ENCODE results near the gene RASA3. TPM values are rescaled to one million over a fixed set of nuclear protein-coding genes. Genes with fewer than 3 reads are reported as not detected.

The RASA3 gene
- total RNA-seq, 1 experiment from 2014 or later = 0.26 TPM

GRCh38 chr13:114037674-114038073 lies 94.7 kb downstream of the RASA3 start:
- CTCF ChIA-PET = no interaction called here
- no peak for DNase-seq
- intact Hi-C loops (cut with micrococcal nuclease; ENCODE audit: unreplicated experiment) = no loop called here
- Mint-ChIP-seq H3K27me3 (ENCODE audit: unreplicated experiment) (no peaks in the 10 kb centered on the region), H3K4me1 (ENCODE audit: low read depth, unreplicated experiment) (no peaks in the 10 kb centered on the region), H3K9me3 (ENCODE audit: low read depth, unreplicated experiment) (no peaks in the 10 kb centered on the region), H3K4me3 (ENCODE audit: low read depth, unreplicated experiment) (no peak overlapping the region), H3K27ac (ENCODE audit: unreplicated experiment) (no peak overlapping the region), H3K36me3 (ENCODE audit: insufficient read depth, unreplicated experiment) (peaks cover under 1% of the 10 kb centered on the region)
- TF ChIP-seq, protein P1, sequence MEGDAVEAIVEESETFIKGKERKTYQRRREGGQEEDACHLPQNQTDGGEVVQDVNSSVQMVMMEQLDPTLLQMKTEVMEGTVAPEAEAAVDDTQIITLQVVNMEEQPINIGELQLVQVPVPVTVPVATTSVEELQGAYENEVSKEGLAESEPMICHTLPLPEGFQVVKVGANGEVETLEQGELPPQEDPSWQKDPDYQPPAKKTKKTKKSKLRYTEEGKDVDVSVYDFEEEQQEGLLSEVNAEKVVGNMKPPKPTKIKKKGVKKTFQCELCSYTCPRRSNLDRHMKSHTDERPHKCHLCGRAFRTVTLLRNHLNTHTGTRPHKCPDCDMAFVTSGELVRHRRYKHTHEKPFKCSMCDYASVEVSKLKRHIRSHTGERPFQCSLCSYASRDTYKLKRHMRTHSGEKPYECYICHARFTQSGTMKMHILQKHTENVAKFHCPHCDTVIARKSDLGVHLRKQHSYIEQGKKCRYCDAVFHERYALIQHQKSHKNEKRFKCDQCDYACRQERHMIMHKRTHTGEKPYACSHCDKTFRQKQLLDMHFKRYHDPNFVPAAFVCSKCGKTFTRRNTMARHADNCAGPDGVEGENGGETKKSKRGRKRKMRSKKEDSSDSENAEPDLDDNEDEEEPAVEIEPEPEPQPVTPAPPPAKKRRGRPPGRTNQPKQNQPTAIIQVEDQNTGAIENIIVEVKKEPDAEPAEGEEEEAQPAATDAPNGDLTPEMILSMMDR (IDR thresholded peaks at IDR 0.05; ENCODE audit: unreplicated experiment) = no peak
- no TSS peak for BruUV-seq (replicated peaks)

- no TSS peak for BruUV-seq (replicated peaks)
- H3K27ac Mint-ChIP-seq (ENCODE audit: unreplicated experiment) = no peak overlapping the region
- no peak for DNase-seq
- intact Hi-C loops (cut with micrococcal nuclease; ENCODE audit: unreplicated experiment) = no loop called here
- peaks cover 5% of the 10 kb centered on the region for H3K36me3 Mint-ChIP-seq (ENCODE audit: insufficient read depth, unreplicated experiment)
- CTCF ChIA-PET = no interaction called here
- H3K4me3 Mint-ChIP-seq (ENCODE audit: low read depth, unreplicated experiment) = no peak overlapping the region
- TF ChIP-seq, protein P1 (IDR thresholded peaks at IDR 0.05; ENCODE audit: unreplicated experiment) = no peak
- no peaks in the 10 kb centered on the region for H3K9me3 Mint-ChIP-seq (ENCODE audit: low read depth, unreplicated experiment)
- no peaks in the 10 kb centered on the region for H3K27me3 Mint-ChIP-seq (ENCODE audit: unreplicated experiment)
- no peaks in the 10 kb centered on the region for H3K4me1 Mint-ChIP-seq (ENCODE audit: low read depth, unreplicated experiment)
Measured at GRCh38 chr13:114035583-114036531, 96.6 kb downstream of the RASA3 start.

GRCh38 chr13:114035186-114035582 lies 97.2 kb downstream of the RASA3 start:
- no peaks in the 10 kb centered on the region for H3K9me3 Mint-ChIP-seq (ENCODE audit: low read depth, unreplicated experiment)
- H3K4me3 Mint-ChIP-seq (ENCODE audit: low read depth, unreplicated experiment) = no peak overlapping the region
- no TSS peak for BruUV-seq (replicated peaks)
- no peaks in the 10 kb centered on the region for H3K4me1 Mint-ChIP-seq (ENCODE audit: low read depth, unreplicated experiment)
- intact Hi-C loops (cut with micrococcal nuclease; ENCODE audit: unreplicated experiment) = no loop called here
- peaks cover 5% of the 10 kb centered on the region for H3K36me3 Mint-ChIP-seq (ENCODE audit: insufficient read depth, unreplicated experiment)
- no peak overlapping the region for H3K27ac Mint-ChIP-seq (ENCODE audit: unreplicated experiment)
- no peak for DNase-seq
- no peaks in the 10 kb centered on the region for H3K27me3 Mint-ChIP-seq (ENCODE audit: unreplicated experiment)
- TF ChIP-seq, protein P1 (IDR thresholded peaks at IDR 0.05; ENCODE audit: unreplicated experiment) = no peak
- CTCF ChIA-PET = no interaction called here

- CTCF ChIA-PET = no interaction called here
- TF ChIP-seq, protein P1 (IDR thresholded peaks at IDR 0.05; ENCODE audit: unreplicated experiment) = no peak
- Mint-ChIP-seq H3K27ac (ENCODE audit: unreplicated experiment) (no peak overlapping the region), H3K36me3 (ENCODE audit: insufficient read depth, unreplicated experiment) (peaks cover 5% of the 10 kb centered on the region), H3K9me3 (ENCODE audit: low read depth, unreplicated experiment) (no peaks in the 10 kb centered on the region), H3K4me1 (ENCODE audit: low read depth, unreplicated experiment) (no peaks in the 10 kb centered on the region), H3K27me3 (ENCODE audit: unreplicated experiment) (no peaks in the 10 kb centered on the region), H3K4me3 (ENCODE audit: low read depth, unreplicated experiment) (no peak overlapping the region)
- intact Hi-C loops (cut with micrococcal nuclease; ENCODE audit: unreplicated experiment) = no loop called here
- BruUV-seq (replicated peaks) = no TSS peak
- DNase-seq = no peak
Measured at GRCh38 chr13:114034481-114034891, 97.9 kb downstream of the RASA3 start.
